Measurements from ENCODE around the gene PPP1R14C. TPM values are rescaled to one million over a fixed set of nuclear protein-coding genes. Genes with fewer than 3 reads are reported as not detected.

Gene PPP1R14C
- total and polyA plus RNA-seq, 2 experiments from 2014 or later: 1.1 to 1.4 TPM

GRCh38 chr6:150203871-150204545 lies 61.2 kb downstream of the PPP1R14C start:
- peaks cover 6% of the 10 kb centered on the region; the same call in 2 of the 3 replicates for H3K4me1 Mint-ChIP-seq

GRCh38 chr6:150204705-150205472 lies 62.0 kb downstream of the PPP1R14C start:
- H3K27ac ChIP-seq (ENCODE audit: low read depth): no peak overlapping the region
- H3K4me2 ChIP-seq: no peak overlapping the region
- no peak; the same call in 2 of the 3 replicates for ATAC-seq
- Mint-ChIP-seq H3K4me3 (no peak overlapping the region), H3K27me3 (ENCODE audit: insufficient read depth, low read depth, poor library complexity) (peaks cover 5% of the 10 kb centered on the region), H3K36me3 (ENCODE audit: low read depth) (no peaks in the 10 kb centered on the region), H3K27ac (no peak overlapping the region; the same call in 1 of the 2 replicates), H3K4me1 (peaks cover 6% of the 10 kb centered on the region; the same call in 2 of the 3 replicates), H3K9me3 (no peaks in the 10 kb centered on the region)
- no peaks in the 10 kb centered on the region for H4K20me1 ChIP-seq (replicated peaks; ENCODE audit: insufficient read depth)
- DNase-seq (ENCODE audit: low spot score): no peak
- H3K79me2 ChIP-seq (replicated peaks; ENCODE audit: insufficient read depth): no peaks in the 10 kb centered on the region
- H3K4me3 ChIP-seq: no peak overlapping the region
- no peaks in the 10 kb centered on the region for H3F3A ChIP-seq (replicated peaks; ENCODE audit: low read depth)
- no peak overlapping the region for H2AFZ ChIP-seq
- H3K4me1 ChIP-seq (ENCODE audit: insufficient read depth): no peaks in the 10 kb centered on the region
- no peaks in the 10 kb centered on the region for H3K36me3 ChIP-seq (ENCODE audit: insufficient read depth)
- no peak for TF ChIP-seq JUNB (IDR thresholded peaks at IDR 0.05; ENCODE audit: unreplicated experiment)
- no peak for TF ChIP-seq ZNF331 (CRISPR knock-in tag; IDR thresholded peaks at IDR 0.05; ENCODE audit: low read depth)
- TF ChIP-seq ETS1 (IDR thresholded peaks at IDR 0.05): no peak
- no peak for TF ChIP-seq EZH2phosphoT487 (IDR thresholded peaks at IDR 0.05; ENCODE audit: unreplicated experiment)
- no peak for TF ChIP-seq REST (IDR thresholded peaks at IDR 0.05; ENCODE audit: unreplicated experiment)
- H3K27me3 ChIP-seq (ENCODE audit: insufficient read depth): no peaks in the 10 kb centered on the region
- no peaks in the 10 kb centered on the region for H3K9me2 ChIP-seq (ENCODE audit: insufficient read depth)

More at GRCh38 chr6:150203871-150204545, 61.2 kb downstream of the PPP1R14C start:
- Mint-ChIP-seq H3K4me3 (no peak overlapping the region), H3K27ac (no peak overlapping the region), H3K9me3 (no peaks in the 10 kb centered on the region), H3K36me3 (ENCODE audit: low read depth) (no peaks in the 10 kb centered on the region), H3K27me3 (ENCODE audit: insufficient read depth, low read depth, poor library complexity) (peaks cover 5% of the 10 kb centered on the region)
- Histone ChIP-seq H3K27ac (ENCODE audit: low read depth) (no peak overlapping the region), H3K4me3 (no peak overlapping the region), H3K27me3 (ENCODE audit: insufficient read depth) (no peaks in the 10 kb centered on the region), H3K4me2 (no peak overlapping the region), H3K9me2 (ENCODE audit: insufficient read depth) (no peaks in the 10 kb centered on the region), H2AFZ (no peak overlapping the region), H4K20me1 (replicated peaks; ENCODE audit: insufficient read depth) (no peaks in the 10 kb centered on the region), H3F3A (replicated peaks; ENCODE audit: low read depth) (no peaks in the 10 kb centered on the region), H3K79me2 (replicated peaks; ENCODE audit: insufficient read depth) (no peaks in the 10 kb centered on the region), H3K4me1 (ENCODE audit: insufficient read depth) (no peaks in the 10 kb centered on the region), H3K36me3 (ENCODE audit: insufficient read depth) (no peaks in the 10 kb centered on the region)
- peak; percentile 35; the same call in 1 of the 3 replicates for ATAC-seq
- no peak for TF ChIP-seq POLR2AphosphoS5 (IDR thresholded peaks at IDR 0.05; ENCODE audit: low read depth)
- no peak for TF ChIP-seq ETS1 (IDR thresholded peaks at IDR 0.05)
- TF ChIP-seq EZH2phosphoT487 (IDR thresholded peaks at IDR 0.05; ENCODE audit: unreplicated experiment): no peak
- TF ChIP-seq CTCF (conservative IDR thresholded peaks at IDR 0.05; ENCODE audit: low read depth in 2 of 2): peak in 1 of 2 experiments; percentile 8; a peak in 1 of 4 replicates
- no peak for TF ChIP-seq EZH2 (IDR thresholded peaks at IDR 0.05; ENCODE audit: low read depth, unreplicated experiment)
- DNase-seq (ENCODE audit: low spot score): no peak
